ENCODE results near the gene CACNA2D3.

CACNA2D3 gene

GRCh38 chr3:54520060-54520459 lies 397.7 kb downstream of the CACNA2D3 start:
- Mint-ChIP-seq H3K27me3 (no peaks in the 10 kb centered on the region), H3K4me1 (ENCODE audit: low read depth) (no peaks in the 10 kb centered on the region), H3K4me3 (no peak overlapping the region), H3K9me3 (no peaks in the 10 kb centered on the region), H3K36me3 (ENCODE audit: low read depth) (no peaks in the 10 kb centered on the region), H3K27ac (no peak overlapping the region)
- intact Hi-C loops (cut with micrococcal nuclease), result no loop called here

GRCh38 chr3:54527521-54527920 lies 405.2 kb downstream of the CACNA2D3 start:
- no peaks in the 10 kb centered on the region for H3K4me1 Mint-ChIP-seq (ENCODE audit: low read depth)
- no peak overlapping the region for H3K27ac Mint-ChIP-seq
- intact Hi-C loops (cut with micrococcal nuclease), result no loop called here
- peaks cover 21% of the 10 kb centered on the region for H3K9me3 Mint-ChIP-seq
- no peak overlapping the region for H3K4me3 Mint-ChIP-seq
- no peaks in the 10 kb centered on the region for H3K36me3 Mint-ChIP-seq (ENCODE audit: low read depth)
- H3K27me3 Mint-ChIP-seq, result no peaks in the 10 kb centered on the region

GRCh38 chr3:54527953-54528352 lies 405.6 kb downstream of the CACNA2D3 start:
- no peaks in the 10 kb centered on the region for H3K36me3 Mint-ChIP-seq (ENCODE audit: low read depth)
- H3K4me3 Mint-ChIP-seq, result no peak overlapping the region
- H3K4me1 Mint-ChIP-seq (ENCODE audit: low read depth), result no peaks in the 10 kb centered on the region
- H3K9me3 Mint-ChIP-seq, result peaks cover 21% of the 10 kb centered on the region
- H3K27ac Mint-ChIP-seq, result no peak overlapping the region
- no peaks in the 10 kb centered on the region for H3K27me3 Mint-ChIP-seq
- intact Hi-C loops (cut with micrococcal nuclease), result no loop called here

GRCh38 chr3:54528668-54529067 lies 406.3 kb downstream of the CACNA2D3 start:
- peaks cover 21% of the 10 kb centered on the region for H3K9me3 Mint-ChIP-seq
- no peak overlapping the region for H3K4me3 Mint-ChIP-seq
- H3K27me3 Mint-ChIP-seq, result no peaks in the 10 kb centered on the region
- H3K4me1 Mint-ChIP-seq (ENCODE audit: low read depth), result no peaks in the 10 kb centered on the region
- intact Hi-C loops (cut with micrococcal nuclease), result no loop called here
- no peak overlapping the region for H3K27ac Mint-ChIP-seq
- no peaks in the 10 kb centered on the region for H3K36me3 Mint-ChIP-seq (ENCODE audit: low read depth)

DNA sequence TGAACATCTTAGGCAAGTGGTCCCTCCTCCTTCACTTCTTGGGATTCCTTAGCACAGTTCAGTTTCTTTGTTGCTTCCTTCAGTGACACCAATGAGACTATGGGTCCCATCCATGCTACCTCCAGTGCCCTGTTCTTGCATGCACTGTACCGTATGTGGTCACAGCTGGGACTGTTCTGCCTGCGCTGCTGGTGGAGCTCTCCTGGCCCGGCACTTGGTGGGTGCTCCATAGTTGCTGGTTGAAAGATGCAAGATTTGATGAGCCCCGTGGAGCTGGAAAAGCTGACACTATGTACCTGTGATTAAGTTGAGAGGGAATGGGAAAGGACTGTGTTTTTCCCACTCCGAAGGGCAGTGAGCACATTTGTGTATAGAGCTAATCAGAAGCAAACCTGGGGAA lies 407.7 kb downstream of the CACNA2D3 start:
- Mint-ChIP-seq H3K27me3 (no peaks in the 10 kb centered on the region), H3K4me3 (no peak overlapping the region)

DNA sequence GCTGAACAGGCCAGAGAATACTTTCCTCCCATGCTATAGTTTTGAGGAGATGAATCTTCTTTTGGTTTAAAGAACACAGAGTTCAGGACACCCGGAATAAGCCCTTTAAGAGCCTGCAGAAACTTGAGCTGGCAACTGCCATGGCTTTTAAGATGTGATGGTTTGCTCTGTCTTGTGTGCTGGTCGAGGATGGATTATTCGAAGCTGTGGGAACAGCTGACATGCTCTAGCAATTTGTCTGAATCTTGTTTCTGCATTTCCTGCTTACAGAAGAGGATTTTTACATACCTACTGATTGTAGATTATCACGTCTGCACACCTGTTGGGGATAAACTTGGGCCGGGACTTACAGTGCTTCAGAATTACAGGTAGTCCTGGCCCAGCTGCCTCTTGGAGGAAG lies 408.6 kb downstream of the CACNA2D3 start:
- Mint-ChIP-seq H3K9me3 (peaks cover 15% of the 10 kb centered on the region), H3K4me1 (ENCODE audit: low read depth) (no peaks in the 10 kb centered on the region), H3K27me3 (no peaks in the 10 kb centered on the region), H3K4me3 (no peak overlapping the region), H3K27ac (no peak overlapping the region), H3K36me3 (ENCODE audit: low read depth) (no peaks in the 10 kb centered on the region)
- intact Hi-C loops (cut with micrococcal nuclease), result no loop called here

More for the DNA sequence above, 407.7 kb downstream of the CACNA2D3 start:
- intact Hi-C loops (cut with micrococcal nuclease), result no loop called here
- no peaks in the 10 kb centered on the region for H3K36me3 Mint-ChIP-seq (ENCODE audit: low read depth)
- H3K9me3 Mint-ChIP-seq, result peaks cover 21% of the 10 kb centered on the region
- H3K4me1 Mint-ChIP-seq (ENCODE audit: low read depth), result no peaks in the 10 kb centered on the region
- H3K27ac Mint-ChIP-seq, result no peak overlapping the region

DNA sequence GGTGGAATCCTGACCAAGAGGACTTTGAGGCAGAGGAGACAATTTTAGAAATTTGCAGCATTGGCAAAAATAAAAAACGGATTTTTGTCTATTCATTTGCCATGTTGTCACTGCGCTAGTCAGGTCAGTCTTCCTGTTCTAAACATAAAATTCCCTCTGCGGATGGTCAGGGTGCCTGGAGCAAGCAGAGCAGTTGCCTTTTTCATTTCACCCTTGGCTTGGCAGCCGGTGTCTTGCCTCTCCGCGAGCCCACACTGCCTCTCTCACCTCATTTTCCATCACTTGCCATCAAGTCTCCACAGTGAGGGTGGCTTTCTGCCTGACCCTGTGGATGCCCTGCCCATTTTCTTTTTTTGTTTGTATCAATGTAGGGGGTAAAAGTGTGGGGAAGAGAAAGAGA lies 409.4 kb downstream of the CACNA2D3 start:
- no peaks in the 10 kb centered on the region for H3K4me1 Mint-ChIP-seq (ENCODE audit: low read depth)
- peaks cover 8% of the 10 kb centered on the region for H3K9me3 Mint-ChIP-seq
- H3K27me3 Mint-ChIP-seq, result no peaks in the 10 kb centered on the region
- intact Hi-C loops (cut with micrococcal nuclease), result no loop called here
- no peak overlapping the region for H3K4me3 Mint-ChIP-seq
- no peak overlapping the region for H3K27ac Mint-ChIP-seq
- no peaks in the 10 kb centered on the region for H3K36me3 Mint-ChIP-seq (ENCODE audit: low read depth)

GRCh38 chr3:54533856-54534255 lies 411.5 kb downstream of the CACNA2D3 start:
- H3K27me3 Mint-ChIP-seq, result no peaks in the 10 kb centered on the region
- H3K27ac Mint-ChIP-seq, result no peak overlapping the region
- no peaks in the 10 kb centered on the region for H3K9me3 Mint-ChIP-seq
- no peak overlapping the region for H3K4me3 Mint-ChIP-seq
- no peaks in the 10 kb centered on the region for H3K4me1 Mint-ChIP-seq (ENCODE audit: low read depth)
- H3K36me3 Mint-ChIP-seq (ENCODE audit: low read depth), result no peaks in the 10 kb centered on the region
- intact Hi-C loops (cut with micrococcal nuclease), result no loop called here

DNA sequence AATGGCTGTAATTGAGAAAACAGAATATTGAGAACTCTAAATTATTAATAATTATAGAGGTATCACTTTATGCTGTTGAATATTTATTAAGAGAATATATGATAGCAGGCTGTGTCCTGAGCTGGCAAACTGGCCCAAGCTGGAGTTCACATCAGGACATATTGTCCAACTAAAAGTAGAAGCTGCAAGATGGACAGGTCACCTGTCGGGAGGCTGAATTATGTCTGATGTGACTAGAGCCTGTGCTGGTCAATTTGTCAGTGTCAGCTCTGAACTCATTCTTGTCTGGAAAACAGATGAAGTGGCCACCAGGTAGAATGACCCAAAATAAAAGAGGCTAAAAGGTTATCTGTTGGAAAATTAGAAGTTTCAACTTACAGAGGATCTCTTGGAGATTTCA lies 413.3 kb downstream of the CACNA2D3 start:
- H3K27me3 Mint-ChIP-seq, result no peaks in the 10 kb centered on the region
- no peak overlapping the region for H3K27ac Mint-ChIP-seq
- intact Hi-C loops (cut with micrococcal nuclease), result no loop called here

DNA sequence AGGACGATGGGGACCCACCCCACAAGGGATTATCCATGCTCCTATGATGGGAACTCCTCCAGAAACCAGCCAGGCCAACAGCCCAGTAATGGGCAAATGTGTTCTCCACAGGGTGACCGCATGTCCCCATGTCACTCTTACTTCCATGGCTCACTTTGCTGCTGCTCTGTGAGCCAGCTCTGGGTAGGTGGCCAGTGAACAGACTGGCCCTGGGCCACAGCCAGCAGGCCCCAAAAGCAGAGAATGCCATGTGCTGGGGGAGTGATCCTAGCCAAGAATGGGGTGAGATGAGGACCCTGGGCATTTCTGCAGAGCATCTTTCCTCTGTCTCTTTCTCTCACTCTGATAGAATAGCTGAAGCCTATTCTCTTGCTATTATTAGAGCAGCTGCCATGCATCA lies 414.1 kb downstream of the CACNA2D3 start:
- no peaks in the 10 kb centered on the region for H3K27me3 Mint-ChIP-seq
- H3K9me3 Mint-ChIP-seq, result no peaks in the 10 kb centered on the region
- no peak overlapping the region for H3K4me3 Mint-ChIP-seq
- H3K27ac Mint-ChIP-seq, result no peak overlapping the region
- H3K36me3 Mint-ChIP-seq (ENCODE audit: low read depth), result no peaks in the 10 kb centered on the region
- no peaks in the 10 kb centered on the region for H3K4me1 Mint-ChIP-seq (ENCODE audit: low read depth)
- intact Hi-C loops (cut with micrococcal nuclease), result no loop called here

More for the DNA sequence above, 413.3 kb downstream of the CACNA2D3 start:
- H3K4me1 Mint-ChIP-seq (ENCODE audit: low read depth), result no peaks in the 10 kb centered on the region
- H3K9me3 Mint-ChIP-seq, result no peaks in the 10 kb centered on the region
- H3K4me3 Mint-ChIP-seq, result no peak overlapping the region
- H3K36me3 Mint-ChIP-seq (ENCODE audit: low read depth), result no peaks in the 10 kb centered on the region

DNA sequence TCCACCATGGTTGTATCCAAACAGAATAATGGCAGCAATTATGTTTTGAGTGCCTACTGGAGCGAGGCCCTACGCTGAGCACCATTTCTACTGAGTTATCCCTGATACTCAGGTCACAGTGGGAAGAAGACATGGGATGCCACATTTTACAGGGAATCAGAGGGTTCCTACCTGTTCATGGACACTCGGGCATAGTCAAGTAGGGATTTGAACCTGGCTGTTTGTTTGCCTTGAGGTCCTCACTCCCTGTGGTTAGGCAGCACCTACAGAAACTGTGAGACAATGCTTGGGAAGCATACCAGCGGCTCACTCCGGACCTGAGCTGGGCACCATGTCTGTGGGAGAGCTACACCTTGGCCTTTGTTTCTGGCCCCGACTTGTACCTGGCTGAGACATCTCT lies 415.2 kb downstream of the CACNA2D3 start:
- H3K4me3 Mint-ChIP-seq, result no peak overlapping the region
- intact Hi-C loops (cut with micrococcal nuclease), result no loop called here
- H3K9me3 Mint-ChIP-seq, result no peaks in the 10 kb centered on the region

GRCh38 chr3:54538346-54538745 lies 416.0 kb downstream of the CACNA2D3 start:
- no peaks in the 10 kb centered on the region for H3K36me3 Mint-ChIP-seq (ENCODE audit: low read depth)
- H3K27me3 Mint-ChIP-seq, result no peaks in the 10 kb centered on the region
- H3K27ac Mint-ChIP-seq, result no peak overlapping the region
- intact Hi-C loops (cut with micrococcal nuclease), result no loop called here
- no peak overlapping the region for H3K4me3 Mint-ChIP-seq
- H3K9me3 Mint-ChIP-seq, result no peaks in the 10 kb centered on the region
- no peaks in the 10 kb centered on the region for H3K4me1 Mint-ChIP-seq (ENCODE audit: low read depth)

More for the DNA sequence above, 415.2 kb downstream of the CACNA2D3 start:
- no peaks in the 10 kb centered on the region for H3K4me1 Mint-ChIP-seq (ENCODE audit: low read depth)
- no peaks in the 10 kb centered on the region for H3K27me3 Mint-ChIP-seq
- no peak overlapping the region for H3K27ac Mint-ChIP-seq
- no peaks in the 10 kb centered on the region for H3K36me3 Mint-ChIP-seq (ENCODE audit: low read depth)

GRCh38 chr3:54541369-54541768 lies 419.0 kb downstream of the CACNA2D3 start:
- Mint-ChIP-seq H3K27ac (no peak overlapping the region), H3K27me3 (no peaks in the 10 kb centered on the region)
- intact Hi-C loops (cut with micrococcal nuclease), result no loop called here

DNA sequence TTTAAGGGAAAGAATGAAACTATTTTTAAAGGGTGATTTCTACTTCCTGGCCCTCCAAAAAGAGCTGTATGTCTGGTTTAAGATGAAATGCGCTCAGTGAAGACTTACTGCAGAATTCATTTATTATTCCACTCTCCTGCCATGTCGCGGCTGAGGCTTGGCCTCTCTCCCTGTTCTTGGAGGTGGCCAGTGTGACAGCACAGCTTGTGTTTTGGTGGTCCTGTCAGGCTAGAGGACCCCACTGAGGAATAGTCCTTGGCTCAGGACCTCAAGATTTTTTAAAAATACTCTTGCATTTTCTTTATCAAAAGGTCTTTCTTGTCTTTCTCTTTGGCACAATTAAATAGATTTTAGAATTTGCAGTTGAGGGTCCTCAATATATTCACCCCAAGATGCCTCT lies 421.1 kb downstream of the CACNA2D3 start:
- Mint-ChIP-seq H3K9me3 (no peaks in the 10 kb centered on the region), H3K27ac (no peak overlapping the region), H3K27me3 (no peaks in the 10 kb centered on the region)

More at GRCh38 chr3:54541369-54541768, 419.0 kb downstream of the CACNA2D3 start:
- Mint-ChIP-seq H3K9me3 (no peaks in the 10 kb centered on the region), H3K36me3 (ENCODE audit: low read depth) (no peaks in the 10 kb centered on the region), H3K4me1 (ENCODE audit: low read depth) (no peaks in the 10 kb centered on the region), H3K4me3 (no peak overlapping the region)

DNA sequence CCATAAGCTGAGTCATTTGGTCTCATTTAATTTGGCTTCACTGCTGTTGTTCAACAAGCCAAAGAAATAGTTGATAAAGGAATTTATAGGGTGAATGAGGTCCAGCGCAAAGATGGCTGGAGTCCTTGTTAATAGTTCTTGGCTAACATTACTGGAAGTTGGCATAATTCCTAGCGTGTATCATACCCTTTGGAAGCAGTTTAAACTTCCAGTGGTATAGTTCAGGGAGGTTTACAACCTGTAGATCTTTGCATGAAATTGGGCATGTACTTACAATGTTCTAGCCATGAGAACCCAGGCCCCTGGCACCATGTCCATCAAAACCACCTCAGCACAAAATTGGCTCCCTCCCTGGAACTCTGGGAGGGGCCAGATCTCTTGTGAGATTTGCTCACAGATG lies 424.7 kb downstream of the CACNA2D3 start:
- Mint-ChIP-seq H3K27ac (no peak overlapping the region), H3K4me1 (ENCODE audit: low read depth) (no peaks in the 10 kb centered on the region), H3K4me3 (no peak overlapping the region), H3K27me3 (no peaks in the 10 kb centered on the region), H3K36me3 (ENCODE audit: low read depth) (no peaks in the 10 kb centered on the region), H3K9me3 (no peaks in the 10 kb centered on the region)
- intact Hi-C loops (cut with micrococcal nuclease), result no loop called here

More for the DNA sequence above, 421.1 kb downstream of the CACNA2D3 start:
- Mint-ChIP-seq H3K36me3 (ENCODE audit: low read depth) (no peaks in the 10 kb centered on the region), H3K4me3 (no peak overlapping the region), H3K4me1 (ENCODE audit: low read depth) (no peaks in the 10 kb centered on the region)
- intact Hi-C loops (cut with micrococcal nuclease), result no loop called here

Data from dendritic cell treated with granulocyte-macrophage colony-stimulating factor and Interleukin-4, amounts not matched to agents 40 ng/mL and 50 ng/mL, for 4 days (primary cell).